Stimulated activated CD4-positive, alpha-beta T cell treated with anti-CD3 and anti-CD28 coated beads, Interleukin-2, amount 100 ng/mL, for 48 hours (primary cell): ENCODE data around the gene ZNF557.
"Not testable (repeated sequence)": the region's sequence is repeated elsewhere in the genome, so short reads cannot be mapped to it uniquely, and the experiment has no call there.

Source experiments
- DNase-seq, 2 donors: peaks; one replicate each; pipeline ENCODE4 v3.0.0-alpha.2; 2020

The ZNF557 gene

DNA sequence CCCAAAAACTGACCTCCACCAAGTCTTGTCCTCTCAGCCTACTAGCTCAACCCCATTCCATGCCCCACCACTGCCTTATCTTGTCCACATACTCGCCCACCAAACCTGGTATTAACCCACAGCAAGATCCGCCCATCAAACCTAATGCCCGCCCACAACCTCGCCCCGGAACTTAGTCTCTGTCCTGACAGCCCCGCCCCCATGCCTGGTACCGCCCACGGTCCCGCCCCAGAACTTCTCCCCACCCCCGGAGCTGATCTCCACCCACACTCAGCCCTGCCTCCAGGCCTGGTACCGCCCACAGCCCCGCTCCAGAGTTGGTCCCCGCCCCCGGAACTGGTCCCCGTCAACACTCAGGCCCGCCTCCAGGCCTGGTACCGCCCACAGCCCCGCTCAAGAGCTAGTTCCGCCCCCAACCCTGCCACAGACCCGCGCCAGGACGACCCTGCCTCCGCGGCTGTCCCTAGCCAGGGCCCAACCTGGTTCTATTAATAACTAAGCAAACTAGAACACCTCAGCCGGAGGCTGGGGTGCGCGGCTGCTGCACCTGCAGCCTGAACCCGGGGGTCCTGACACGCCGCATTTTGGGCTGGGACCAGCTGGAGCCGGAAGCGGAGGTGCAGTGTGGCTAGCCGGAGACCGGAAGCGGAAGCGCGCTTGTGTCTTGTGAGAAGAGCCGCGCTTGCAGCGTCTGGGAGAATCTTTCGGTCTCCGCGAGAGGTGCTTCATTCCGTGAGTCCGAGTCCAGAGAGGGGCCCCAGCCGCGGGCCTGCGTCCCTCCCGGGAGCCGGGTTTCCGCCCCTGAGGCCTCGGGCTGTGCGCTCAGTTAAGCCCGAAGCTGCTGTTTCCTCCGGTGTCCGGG is at the start of gene ZNF557:
Gene ZNF557, plus strand, starts transcription at position 662 of the 862 bp plus-strand sequence. CDS start 5,372 bp downstream, outside the sequence.
- peak; percentile 94 to 97 for DNase-seq

DNA sequence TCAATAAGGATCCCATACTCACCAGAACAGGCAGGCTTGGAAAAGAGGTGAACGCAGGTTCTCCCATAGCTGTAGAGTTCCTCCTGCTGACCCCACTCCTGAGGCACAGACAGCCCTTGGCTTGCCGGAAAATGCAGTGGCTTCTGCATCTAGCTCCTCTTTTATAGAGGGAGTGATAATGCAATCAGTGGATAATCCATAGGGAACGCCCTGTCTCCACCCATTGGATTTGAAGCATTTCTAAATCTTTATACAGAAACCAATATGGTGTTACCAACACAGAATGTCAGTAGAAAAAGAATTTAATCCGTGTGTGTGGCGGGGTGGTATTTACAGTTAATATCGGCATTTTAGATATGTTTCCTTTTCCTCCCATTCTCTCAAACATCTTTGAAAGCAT is 48.2 kb upstream of the ZNF557 start, which contains the start of gene MBD3L2B:
Gene MBD3L2B, minus strand, starts transcription at position 101 of the 400 bp plus-strand sequence. Its CDS starts 34 bp downstream, at position 67.
- DNase-seq, result not testable (repeated sequence)

GRCh38 chr19:7028790-7029189 is 40.7 kb upstream of the ZNF557 start:
- not testable (repeated sequence) for DNase-seq

DNA sequence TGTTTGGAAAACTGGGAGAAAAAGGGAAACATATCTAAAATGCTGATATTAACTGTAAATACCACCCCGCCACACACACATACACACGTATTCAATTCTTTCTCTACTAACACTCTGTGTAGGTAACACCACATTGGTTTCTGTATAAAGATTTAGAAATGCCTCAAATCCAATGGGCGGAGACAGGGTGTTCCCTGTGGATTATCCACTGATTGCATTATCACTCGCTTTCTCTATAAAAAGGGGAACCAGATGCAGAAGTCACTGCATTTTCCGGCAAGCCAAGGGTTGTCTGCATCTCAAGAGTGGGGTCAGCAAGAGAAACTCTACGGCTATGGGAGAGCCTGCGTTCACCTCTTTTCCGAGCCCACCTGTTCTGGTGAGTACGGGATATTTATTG is 39.2 kb upstream of the ZNF557 start, which contains the start of gene MBD3L5:
Gene MBD3L5, plus strand, starts transcription at position 301 of the 400 bp plus-strand sequence. Its CDS starts 34 bp downstream, at position 335.
- DNase-seq, result not testable (repeated sequence)

DNA sequence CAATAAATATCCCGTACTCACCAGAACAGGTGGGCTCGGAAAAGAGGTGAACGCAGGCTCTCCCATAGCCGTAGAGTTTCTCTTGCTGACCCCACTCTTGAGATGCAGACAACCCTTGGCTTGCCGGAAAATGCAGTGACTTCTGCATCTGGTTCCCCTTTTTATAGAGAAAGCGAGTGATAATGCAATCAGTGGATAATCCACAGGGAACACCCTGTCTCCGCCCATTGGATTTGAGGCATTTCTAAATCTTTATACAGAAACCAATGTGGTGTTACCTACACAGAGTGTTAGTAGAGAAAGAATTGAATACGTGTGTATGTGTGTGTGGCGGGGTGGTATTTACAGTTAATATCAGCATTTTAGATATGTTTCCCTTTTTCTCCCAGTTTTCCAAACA is 29.4 kb upstream of the ZNF557 start, which contains the start of gene MBD3L4:
Gene MBD3L4, minus strand, starts transcription at position 101 of the 400 bp plus-strand sequence. Its CDS starts 35 bp downstream, at position 66.
- not testable (repeated sequence) for DNase-seq

GRCh38 chr19:7041563-7041962 is 27.9 kb upstream of the ZNF557 start:
- DNase-seq, result not testable (repeated sequence)

DNA sequence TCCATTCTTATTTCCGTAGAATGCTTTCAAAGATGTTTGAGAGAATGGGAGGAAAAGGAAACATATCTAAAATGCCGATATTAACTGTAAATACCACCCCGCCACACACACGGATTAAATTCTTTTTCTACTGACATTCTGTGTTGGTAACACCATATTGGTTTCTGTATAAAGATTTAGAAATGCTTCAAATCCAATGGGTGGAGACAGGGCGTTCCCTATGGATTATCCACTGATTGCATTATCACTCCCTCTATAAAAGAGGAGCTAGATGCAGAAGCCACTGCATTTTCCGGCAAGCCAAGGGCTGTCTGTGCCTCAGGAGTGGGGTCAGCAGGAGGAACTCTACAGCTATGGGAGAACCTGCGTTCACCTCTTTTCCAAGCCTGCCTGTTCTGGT is 20.5 kb upstream of the ZNF557 start, which contains the start of gene MBD3L2:
Gene MBD3L2, plus strand, starts transcription at position 301 of the 400 bp plus-strand sequence. Its CDS starts 53 bp downstream, at position 354.
- not testable (repeated sequence) for DNase-seq

DNA sequence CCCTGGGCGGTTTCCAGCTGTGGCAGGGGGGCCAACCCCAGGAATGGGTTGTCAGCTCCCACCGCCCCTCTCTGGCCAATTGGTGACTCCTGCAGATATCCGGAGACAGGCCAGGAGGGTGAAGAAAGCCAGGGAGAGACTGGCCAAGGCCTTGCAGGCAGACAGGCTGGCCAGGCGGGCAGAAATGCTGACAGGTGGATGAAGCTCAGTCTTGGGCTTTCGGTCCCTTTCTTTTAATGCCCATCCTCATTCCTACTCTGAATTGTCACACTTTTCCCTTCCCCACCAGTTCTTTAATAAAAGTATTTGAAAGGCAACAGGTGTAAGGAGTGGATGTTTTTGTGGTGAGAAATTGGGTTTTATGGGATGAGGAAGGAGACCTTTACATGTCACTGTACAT is 18.1 kb upstream of the ZNF557 start:
- not testable (repeated sequence) for DNase-seq

GRCh38 chr19:7052896-7053295 is 16.6 kb upstream of the ZNF557 start:
- DNase-seq, result not testable (repeated sequence)

DNA sequence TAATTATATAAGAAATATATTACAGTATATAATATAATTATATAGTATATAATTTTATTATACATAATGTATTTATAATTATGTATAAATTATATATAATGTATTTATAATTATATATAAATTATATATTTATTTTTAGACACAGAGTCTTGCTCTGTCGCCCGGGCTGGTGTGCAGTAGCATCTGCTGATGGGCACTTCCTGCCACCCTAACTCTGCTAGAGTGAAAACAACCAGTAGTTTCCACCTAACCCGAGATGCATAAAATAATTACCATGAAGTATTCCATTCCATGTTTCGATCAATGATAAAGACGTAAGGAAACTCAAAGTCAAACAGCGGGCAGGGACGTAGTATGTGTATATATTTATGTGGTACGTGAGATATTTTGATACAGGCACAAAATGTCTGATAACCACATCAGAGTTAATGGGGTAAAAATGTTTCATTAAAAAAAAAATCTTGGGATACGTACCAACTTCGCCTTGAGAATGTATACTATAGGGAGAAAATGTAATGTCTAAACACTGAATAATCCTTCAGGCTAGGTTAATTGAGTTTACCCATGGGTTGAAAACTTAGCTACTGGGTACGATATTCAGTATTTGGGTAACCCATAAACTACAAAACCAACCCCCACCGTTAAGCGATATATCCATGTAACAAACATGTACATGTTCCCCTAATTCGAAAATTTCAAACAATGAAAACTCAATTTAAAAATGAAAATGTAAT is 14.7 kb upstream of the ZNF557 start:
- DNase-seq, result not testable (repeated sequence)

- DNase-seq, result not testable (repeated sequence)
These were observed 13.8 kb upstream of the ZNF557 start for GRCh38 chr19:7055679-7056078.

DNA sequence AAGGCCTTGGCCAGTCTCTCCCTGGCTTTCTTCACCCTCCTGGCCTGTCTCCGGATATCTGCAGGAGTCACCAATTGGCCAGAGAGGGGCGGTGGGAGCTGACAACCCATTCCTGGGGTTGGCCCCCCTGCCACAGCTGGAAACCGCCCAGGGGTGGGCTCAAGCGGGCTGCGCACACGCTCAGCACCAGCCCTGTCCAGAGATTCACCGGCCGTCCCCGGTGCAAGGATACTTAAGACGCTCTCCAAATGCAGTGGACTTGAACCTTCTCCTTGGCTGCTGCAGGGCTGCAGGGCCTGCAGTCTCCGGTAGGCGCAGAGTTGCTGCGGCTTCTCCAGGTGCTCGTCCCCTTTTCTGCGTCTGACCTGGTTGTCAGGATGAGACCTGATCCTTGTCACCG is 13.1 kb upstream of the ZNF557 start:
- DNase-seq, result not testable (repeated sequence)

GRCh38 chr19:7058576-7058975 is 10.9 kb upstream of the ZNF557 start, which contains the start of gene MBD3L3:
MBD3L3 (minus strand) TSS chr19:7058676; CDS start chr19:7058605, 71 bp downstream.
- not testable (repeated sequence) for DNase-seq

DNA sequence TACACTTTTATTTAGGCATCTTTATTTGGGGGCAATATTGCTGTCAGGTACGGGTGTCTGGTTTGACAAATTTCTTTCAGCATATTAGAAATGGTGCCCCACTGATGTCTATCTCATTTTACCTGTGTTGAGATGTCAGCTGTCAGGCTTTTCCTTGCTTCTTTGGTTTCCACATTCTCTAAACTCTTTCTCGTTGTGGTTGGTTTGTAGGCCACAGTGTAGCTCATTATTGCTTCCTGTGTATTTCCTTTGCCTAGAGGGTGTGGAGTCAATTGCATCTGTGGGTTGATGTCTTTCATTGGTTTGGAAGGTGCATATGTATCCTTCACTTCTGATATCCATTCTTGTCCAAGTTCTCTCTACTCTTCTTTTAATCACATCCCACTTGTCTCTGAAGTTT is 9.5 kb upstream of the ZNF557 start:
- not testable (repeated sequence) for DNase-seq

- no peak for DNase-seq
These were observed 6.2 kb upstream of the ZNF557 start for GRCh38 chr19:7063339-7063738.

DNA sequence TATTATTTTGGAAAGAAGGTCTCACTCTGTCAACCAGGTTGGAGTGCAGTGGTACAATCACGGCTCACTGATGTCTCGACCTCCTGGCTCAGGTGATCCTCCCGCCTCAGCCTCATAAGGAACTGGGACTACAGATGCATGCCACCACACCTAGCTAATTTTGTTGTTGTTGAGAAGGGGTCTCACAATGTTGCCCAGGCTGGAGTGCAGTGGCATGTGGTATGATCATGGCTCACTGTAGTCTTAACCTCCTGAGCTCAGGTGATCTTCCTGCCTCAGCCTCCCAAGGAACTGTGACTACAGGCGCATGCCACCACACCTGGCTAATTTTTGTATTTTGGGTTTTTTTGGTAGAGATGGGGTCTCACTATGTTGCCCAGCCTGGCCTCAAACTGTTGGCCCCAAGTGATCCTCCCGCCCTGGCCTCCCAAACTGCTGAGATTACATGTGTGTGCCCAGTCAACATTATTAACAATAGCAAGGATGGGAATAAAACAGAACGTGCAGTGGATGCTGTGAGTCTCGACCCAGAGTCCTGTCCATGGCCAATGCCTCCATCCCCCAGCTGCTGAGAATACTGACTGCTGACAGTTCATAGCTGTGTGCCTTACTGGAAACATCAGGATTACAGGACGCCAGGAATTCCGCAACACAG is 5.6 kb upstream of the ZNF557 start:
- no peak for DNase-seq

GRCh38 chr19:7067122-7067521 is 2.4 kb upstream of the ZNF557 start:
- not testable (repeated sequence) for DNase-seq

DNA sequence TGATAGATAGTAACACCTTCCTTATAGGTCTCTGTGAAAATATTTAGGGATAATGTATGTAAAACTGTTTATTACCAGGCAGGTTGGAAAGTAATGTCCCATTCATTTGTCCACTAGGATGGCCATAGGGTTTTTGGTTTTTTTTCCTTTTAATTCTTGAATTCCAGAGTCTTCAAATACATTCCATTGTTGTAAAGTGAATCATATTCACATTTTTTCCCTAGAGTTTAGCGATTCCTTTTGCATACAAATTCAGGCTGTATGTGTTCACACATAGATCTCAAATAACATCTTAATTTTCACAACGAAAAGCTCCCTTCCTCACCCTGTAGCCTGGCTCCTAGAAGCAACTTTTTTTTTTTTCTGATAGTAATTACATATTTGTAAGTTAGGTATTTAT is 1.8 kb upstream of the ZNF557 start:
- no peak for DNase-seq

DNA sequence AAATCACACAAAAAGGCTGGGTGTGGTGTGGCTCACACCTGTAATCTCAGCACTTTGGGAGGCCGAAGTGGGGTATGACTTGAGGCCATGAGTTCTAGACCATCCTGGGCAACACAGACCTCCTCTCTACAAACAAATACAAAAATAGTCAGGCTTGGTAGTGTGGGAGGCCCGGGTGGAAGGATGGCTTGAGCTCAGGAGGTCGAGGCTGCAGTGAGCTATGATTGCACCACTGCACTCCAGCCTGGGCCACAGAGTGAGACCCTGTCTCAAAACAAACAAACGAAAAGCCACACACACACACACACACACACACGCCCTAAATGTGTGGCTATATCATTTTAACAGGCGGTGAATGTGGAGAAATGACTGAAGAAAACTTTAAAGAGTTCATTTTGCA is 904 bp upstream of the ZNF557 start:
- no peak for DNase-seq

- DNase-seq, result no peak
These were observed 362 bp downstream of the ZNF557 start for GRCh38 chr19:7069904-7070226.

DNA sequence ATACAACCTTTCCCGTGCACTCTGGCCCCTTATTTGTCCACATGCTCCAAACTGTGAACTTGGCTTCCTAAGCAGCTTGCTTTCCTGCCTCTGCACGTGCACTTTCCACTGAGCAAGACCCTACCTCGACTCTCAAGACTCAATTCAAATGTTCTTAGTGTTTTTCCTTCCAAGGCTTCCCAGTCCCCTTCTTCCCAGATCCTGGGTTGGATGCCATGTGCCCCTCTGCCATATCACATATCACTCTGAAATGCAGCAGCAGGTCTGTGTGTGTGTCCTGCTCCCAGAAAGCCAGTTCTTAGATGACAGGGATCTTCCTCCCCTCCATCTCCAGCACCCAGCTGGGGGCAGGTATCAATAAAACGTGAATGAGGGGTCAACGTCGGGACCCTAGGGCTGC is 3.0 kb downstream of the ZNF557 start:
- no peak for DNase-seq

DNA sequence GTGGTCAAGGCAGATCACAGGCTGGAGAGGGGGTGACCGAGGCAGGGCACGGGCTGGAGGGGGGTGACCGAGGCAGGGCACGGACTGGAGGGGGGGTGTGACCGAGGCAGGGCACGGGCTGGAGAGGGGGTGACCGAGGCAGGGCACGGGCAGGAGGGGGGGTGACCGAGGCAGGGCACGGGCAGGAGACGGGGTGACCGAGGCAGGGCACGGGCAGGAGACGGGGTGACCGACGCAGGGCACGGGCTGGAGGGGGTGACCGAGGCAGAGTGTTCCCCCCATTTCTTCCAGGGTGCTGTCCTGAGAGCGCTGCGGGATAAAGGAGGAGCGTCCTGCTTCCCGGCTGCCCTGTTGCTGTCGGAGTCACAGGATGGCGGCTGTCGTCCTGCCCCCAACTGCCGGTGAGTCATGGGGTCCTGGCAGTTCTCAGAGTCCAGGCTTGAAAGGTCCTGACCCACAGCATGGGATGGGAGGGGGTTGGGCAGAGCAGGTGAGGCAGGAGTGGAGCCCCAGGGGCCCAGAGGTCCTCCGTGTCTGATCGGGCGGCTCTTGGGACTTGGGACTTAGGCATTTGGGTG is 5.3 kb downstream of the ZNF557 start:
- no peak for DNase-seq
